ENCODE measurements around the gene KANTR.
"Not testable (repeated sequence)": the region's sequence is repeated elsewhere in the genome, so short reads cannot be mapped to it uniquely, and the experiment has no call there.

KANTR gene

GRCh38 chrX:53122013-53122412 is 28.1 kb downstream of the KANTR start:
- DNase-seq: peak in 4 of 56 donors; percentile 0 to 8 (median 2)

- no peak for DNase-seq
Measured at GRCh38 chrX:53125506-53125905, 31.6 kb downstream of the KANTR start.

GRCh38 chrX:53126377-53126776 is 32.4 kb downstream of the KANTR start:
- no peak for DNase-seq

DNA sequence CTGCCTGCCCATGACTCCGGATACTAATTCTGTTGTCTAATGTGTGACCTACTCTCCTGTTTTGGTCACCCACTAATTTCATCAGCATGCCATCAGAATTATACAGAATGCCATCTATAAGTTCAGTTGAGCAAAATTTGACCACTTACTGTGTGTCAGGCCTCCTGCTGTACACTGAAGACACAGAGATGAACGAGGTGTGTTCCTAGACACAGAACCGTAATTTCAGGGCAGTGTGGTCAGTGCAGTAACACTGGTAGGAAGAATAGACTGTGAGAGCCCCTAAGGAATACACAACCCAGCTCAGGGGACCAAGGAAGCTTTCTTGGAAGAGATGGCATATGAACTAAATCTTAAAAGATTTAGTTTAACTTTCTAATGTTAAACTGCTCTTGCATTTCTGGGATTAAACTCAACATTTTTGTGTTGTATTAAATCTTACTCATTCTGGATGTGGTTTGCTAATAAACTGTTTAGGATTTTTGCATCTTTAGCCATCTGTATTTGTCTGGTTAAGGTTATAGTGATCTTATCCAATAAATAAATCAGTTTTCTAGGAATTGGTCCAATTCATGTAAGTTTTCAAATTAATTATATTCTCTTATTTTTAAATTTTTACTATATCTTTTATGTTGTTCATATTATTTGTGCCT is 34.3 kb downstream of the KANTR start:
- DNase-seq: no peak

GRCh38 chrX:53133400-53133799 is 39.5 kb downstream of the KANTR start:
- DNase-seq: no peak

DNA sequence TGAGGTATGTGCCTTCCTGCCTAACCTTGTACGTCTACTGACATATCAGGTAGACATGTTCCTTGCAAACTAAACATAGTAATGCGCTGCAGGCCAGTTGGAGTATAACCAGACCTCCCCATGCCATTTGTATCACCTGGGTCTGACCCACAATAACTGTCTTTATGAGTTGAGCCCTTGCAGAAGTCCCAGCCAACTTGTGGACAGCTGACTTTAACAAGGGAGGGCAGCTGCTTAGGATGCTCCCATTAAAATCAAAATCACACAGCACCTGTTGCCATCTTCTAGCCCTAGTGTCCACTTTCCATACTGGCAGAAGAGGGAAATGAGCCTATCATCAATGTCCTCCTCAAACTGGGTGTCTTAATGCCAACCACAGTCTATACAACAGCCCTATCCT is 41.6 kb downstream of the KANTR start:
- no peak for DNase-seq

GRCh38 chrX:53153581-53153980 is 59.6 kb downstream of the KANTR start:
- DNase-seq: no peak

DNA sequence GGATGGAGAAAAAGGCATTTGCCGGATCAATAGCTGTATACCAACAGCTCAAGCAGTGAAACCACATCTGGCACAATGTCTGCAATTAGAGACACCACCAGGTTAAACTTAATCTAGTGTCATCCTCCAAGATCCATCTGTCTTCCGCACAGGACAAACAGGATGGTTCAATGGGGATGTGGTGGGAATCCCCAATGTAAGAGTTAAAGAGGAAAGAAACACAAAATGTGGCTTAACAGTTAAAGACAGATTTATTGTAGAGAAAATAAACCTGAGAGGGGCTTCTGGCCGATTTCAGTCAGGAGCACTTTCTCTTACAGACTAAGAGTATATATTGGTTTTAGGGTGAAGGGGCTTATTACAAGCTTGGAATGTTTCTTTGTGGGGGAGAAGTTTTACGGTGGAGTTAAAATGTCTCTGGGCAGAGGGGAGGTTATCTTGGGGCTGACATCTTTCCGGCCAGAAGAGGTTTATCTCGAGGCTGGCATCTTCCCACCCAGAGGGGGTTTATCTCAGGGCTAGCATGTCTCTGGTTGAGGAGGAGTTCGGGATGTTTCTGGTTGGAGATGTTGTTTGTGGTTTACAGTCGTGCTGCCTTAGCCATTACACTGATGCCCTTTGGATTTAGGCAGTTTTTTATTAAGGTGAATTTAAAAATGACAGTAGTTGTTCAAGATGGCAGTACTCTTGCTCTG is 61.7 kb downstream of the KANTR start:
- DNase-seq: no peak

GRCh38 chrX:53156207-53156596 is 62.3 kb downstream of the KANTR start:
- DNase-seq: no peak

DNA sequence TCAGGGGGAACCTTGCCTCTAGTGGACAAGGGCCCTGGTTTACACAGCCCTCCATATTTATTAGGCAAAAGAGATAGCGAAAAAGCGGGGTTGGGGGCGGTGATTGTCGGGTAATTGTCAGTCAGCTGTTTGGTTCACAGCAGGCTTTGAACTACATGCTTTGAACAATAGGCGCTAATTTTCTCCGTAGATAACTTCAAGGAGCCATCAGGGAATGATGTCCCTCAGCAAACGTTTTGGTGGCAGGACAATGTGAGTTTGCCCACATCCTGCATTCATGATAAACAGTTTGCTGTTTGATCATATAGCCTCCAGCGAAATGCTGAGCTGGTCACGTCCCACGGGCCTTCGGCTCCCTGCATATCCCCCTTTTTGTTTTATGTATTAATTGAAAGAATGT is 65.2 kb downstream of the KANTR start:
- no peak for DNase-seq

DNA sequence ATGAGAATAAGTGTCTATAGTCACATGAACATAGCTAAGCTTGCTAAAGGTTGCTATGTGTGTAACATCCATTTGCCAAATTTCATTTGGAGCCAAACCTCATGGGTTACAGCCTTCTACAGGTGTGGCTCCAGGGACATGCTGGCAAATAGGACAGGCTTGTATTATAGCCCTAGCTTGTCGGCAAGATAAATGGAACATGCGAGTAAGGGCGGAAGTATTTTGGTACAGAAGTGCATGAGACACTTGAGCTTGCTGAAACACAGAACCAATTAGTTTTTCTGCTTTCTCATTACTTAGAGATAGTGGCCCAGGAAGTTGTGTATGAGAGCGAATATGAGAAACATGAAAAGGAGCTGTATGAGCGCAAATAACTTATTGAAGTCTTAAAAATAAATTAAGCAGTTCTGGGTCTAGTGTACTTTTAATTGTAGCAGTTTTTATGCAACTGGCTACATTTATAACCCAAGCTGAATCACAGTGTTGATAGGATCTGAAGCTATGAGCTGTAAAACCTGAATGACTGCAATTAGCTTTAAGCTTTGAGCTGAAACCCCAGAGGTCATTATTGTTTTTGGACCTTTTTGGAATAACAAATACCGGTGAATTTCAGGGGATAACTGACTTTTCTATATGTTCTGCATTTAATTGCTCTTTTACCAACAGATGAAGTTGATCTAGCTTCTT is 66.5 kb downstream of the KANTR start:
- no peak for DNase-seq

GRCh38 chrX:53163436-53163835 is 69.5 kb downstream of the KANTR start:
- DNase-seq: no peak

DNA sequence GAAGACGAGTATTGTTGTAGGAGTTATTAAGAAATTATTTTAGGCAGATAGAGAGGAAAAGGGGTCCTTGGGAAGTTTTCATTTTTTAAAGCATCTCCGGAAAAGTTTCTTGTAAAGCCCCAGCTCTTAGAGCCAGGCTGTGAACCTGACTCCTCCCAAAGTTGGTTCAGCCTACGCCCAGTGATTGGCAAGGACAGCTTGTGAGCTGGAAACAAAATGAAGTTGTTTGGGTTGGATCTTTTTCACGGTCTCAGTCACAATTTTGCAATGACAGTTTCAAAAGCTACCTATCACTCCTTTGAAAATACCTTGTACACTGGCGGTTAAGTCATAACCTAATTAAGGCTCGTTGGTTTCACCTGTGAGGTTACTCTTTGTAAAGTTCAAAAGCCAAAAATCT is 70.6 kb downstream of the KANTR start:
- DNase-seq: not testable (repeated sequence)

DNA sequence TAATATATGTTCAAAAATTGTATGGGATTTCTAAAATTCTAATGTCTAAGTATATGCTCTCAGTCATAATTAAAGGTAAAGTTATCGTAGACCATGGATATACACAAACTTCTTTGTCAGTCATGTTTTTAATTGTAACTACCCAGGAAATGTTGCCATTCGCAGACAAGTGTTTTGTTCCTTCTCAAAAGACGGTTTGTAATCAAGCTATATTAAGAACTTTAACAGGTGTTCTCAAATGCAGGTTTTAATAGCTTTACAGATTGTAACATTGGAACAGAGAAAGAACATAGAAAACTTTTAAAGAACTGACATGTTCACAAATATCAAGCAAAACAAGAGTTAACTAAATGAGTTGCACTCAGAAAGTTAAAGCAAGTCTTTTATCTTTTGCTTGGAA is 72.2 kb downstream of the KANTR start:
- no peak for DNase-seq

DNA sequence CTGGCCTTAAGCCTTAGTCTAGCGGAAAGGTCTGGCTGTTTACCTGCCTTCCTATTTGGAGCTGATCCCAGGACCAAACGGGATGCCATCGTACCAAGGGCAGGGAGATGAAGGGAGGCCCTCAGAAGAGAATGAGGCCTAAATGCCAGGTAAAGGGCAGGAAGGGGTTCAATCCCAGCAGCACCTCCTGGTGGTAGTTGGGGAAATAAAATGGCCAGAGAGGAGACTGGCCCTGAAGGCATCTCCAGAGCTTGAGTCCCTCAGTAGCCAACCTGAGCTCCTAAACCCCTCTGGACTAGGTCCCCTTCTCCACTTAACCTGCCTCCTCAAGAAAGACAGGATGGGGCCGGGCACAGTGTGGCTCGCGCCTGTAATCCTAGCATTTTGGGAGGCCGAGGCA is 77.4 kb downstream of the KANTR start:
- no peak for DNase-seq
